Left lung (tissue), 10 donors: ENCODE data around the gene TRIM7. TPM values are rescaled to one million over a fixed set of nuclear protein-coding genes. Genes with fewer than 3 reads are reported as not detected.
A peak's percentile ranks its signal among the peaks of the same experiment; 100 is the strongest.
"Not testable (repeated sequence)": the region's sequence is repeated elsewhere in the genome, so short reads cannot be mapped to it uniquely, and the experiment has no call there.

Experiments used
- ATAC-seq: fragments of 200-7000 bp; cut with Tn5 transposase; one replicate; pipeline ENCODE4 v1.9.1; 2020; ENCODE audit warnings: moderate library complexity
- DNase-seq, 4 donors: peaks; one replicate each; pipeline ENCODE4 v3.0.0-alpha.2; 2013 to 2020
- H3K27ac ChIP-seq, 2 donors: fragments of 200-600 bp; sonication (generic) in 1 of 2; one replicate each; pipeline versions ENCODE4 v1.5.0 to v1.8.0; 2020 to 2021
- H3K27me3 ChIP-seq, 2 donors: fragments of 200-600 bp; sonication (generic) in 1 of 2; one replicate each; pipeline versions ENCODE4 v1.5.0 to v1.8.0; 2020 to 2021
- H3K36me3 ChIP-seq, 2 donors: fragments of 200-600 bp; sonication (generic) in 1 of 2; one replicate each; pipeline versions ENCODE4 v1.5.0 to v1.8.0; 2020 to 2021
- H3K4me1 ChIP-seq, 2 donors: fragments of 200-600 bp; one replicate each; pipeline ENCODE4 v1.8.0; 2021
- H3K4me3 ChIP-seq, 2 donors: fragments of 200-600 bp; sonication (generic) in 1 of 2; one replicate each; pipeline versions ENCODE4 v1.5.0 to v1.8.0; 2020 to 2021; ENCODE audit warnings: mild to moderate bottlenecking in 1 of 2
- H3K9me3 ChIP-seq, 2 donors: fragments of 200-600 bp; sonication (generic) in 1 of 2; one replicate each; pipeline versions ENCODE4 v1.5.0 to v1.8.0; 2020 to 2021
- intact Hi-C, 2 donors: fragments of 100-400 bp; cut with DNase I; formaldehyde crosslinking; loops; one replicate each; pipeline versions ENCODE4 v1.11.2 to v1.14.2; 2022
- polyA plus RNA-seq, 6 donors: library from polyadenylated mRNA; unstranded; fragments of 120-200 nt; gene quantifications; one replicate each; pipeline ENCODE4 v1.2.1, GENCODE V29; 2013; ENCODE audit not compliant: insufficient read length in 6 of 6
- total RNA-seq, 2 donors: library from RNA; stranded (reverse); fragmentation: NEBNext Ultra II Directional; extraction: Animal tissue kit (Norgen Biotek cat#: 25700); gene quantifications; one replicate each; pipeline ENCODE4 v1.2.1, GENCODE V29; 2021
- TF ChIP-seq, protein P1 (sequence below), 2 donors: fragments of 200-600 bp; sonication (generic) in 1 of 2; IDR thresholded peaks; one replicate each; pipeline versions ENCODE4 v1.5.0 to v1.8.0; 2021; ENCODE audit warnings: antibody characterized with exemption in 2 of 2
- donor health status: DM: no; HTN: yes; CAD: no.
- donor health status: DM: no; HTN: no; CAD: no.

Gene TRIM7
- total and polyA plus RNA-seq, 8 donors = 0.30 to 5.7 (median 0.39) TPM

DNA sequence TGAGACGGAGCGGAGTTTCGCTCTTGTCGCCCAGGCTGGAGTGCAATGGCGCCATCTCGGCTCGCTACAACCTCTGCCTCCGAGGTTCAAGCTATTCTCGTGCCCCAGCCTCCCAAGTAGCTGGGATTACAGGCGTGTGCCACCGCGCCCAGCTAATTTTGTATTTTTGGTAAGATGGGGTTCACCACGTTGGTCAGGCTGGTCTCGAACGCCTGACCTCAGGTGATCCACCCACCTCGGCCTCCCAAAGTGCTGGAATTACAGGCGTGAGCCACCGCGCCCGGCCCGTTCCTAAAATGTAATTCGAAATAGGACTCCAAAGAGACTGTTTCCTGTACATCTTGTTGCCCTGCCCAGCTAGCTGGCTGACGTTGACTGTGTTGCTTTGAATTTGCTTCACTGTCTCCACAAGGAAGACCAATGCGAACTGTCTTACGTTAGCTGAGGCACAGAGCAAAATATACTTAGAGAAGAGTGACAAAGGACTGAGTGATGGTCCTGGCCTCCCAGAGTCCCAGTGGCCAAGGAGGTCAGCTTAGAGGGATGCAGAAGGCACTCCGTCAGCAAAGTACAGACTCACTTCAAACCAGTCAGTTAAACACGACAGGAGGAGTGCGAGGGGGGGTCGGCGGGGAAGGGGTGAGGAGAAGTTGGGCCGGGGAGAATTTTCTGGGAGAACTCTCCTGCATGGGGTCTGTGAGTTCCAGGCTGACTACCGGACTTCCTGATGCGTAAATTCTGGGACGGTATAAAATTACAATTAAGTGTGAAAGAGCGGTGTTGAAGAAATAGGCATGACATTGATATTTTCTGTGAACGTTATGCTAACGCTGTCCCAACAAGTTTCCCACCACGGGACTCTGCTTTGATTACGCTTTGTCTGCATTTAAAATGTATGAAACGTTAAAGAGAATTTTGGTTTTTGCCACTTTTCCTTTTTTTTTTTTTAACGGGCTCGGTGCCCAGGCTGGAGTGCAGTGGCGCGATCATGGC, 11.3 kb upstream of the TRIM7 start:
- peaks cover 0 to 23% of the 10 kb centered on the region in 2 donors for H3K27me3 ChIP-seq
- H3K27ac ChIP-seq = no peak overlapping the region
- H3K4me3 ChIP-seq = peak overlapping the region; percentile 35 to 39
- no peak for DNase-seq
- no peaks in the 10 kb centered on the region for H3K9me3 ChIP-seq
- no peak for ATAC-seq
- H3K4me1 ChIP-seq = peaks cover 0 to 33% of the 10 kb centered on the region in 2 donors
- TF ChIP-seq, protein P1, sequence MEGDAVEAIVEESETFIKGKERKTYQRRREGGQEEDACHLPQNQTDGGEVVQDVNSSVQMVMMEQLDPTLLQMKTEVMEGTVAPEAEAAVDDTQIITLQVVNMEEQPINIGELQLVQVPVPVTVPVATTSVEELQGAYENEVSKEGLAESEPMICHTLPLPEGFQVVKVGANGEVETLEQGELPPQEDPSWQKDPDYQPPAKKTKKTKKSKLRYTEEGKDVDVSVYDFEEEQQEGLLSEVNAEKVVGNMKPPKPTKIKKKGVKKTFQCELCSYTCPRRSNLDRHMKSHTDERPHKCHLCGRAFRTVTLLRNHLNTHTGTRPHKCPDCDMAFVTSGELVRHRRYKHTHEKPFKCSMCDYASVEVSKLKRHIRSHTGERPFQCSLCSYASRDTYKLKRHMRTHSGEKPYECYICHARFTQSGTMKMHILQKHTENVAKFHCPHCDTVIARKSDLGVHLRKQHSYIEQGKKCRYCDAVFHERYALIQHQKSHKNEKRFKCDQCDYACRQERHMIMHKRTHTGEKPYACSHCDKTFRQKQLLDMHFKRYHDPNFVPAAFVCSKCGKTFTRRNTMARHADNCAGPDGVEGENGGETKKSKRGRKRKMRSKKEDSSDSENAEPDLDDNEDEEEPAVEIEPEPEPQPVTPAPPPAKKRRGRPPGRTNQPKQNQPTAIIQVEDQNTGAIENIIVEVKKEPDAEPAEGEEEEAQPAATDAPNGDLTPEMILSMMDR (IDR thresholded peaks at IDR 0.05) = no peak
- H3K36me3 ChIP-seq = no peaks in the 10 kb centered on the region
- intact Hi-C loops = no loop called here

- intact Hi-C loops, H3K4me3 ChIP-seq, H3K27ac ChIP-seq, H3K9me3 ChIP-seq, ATAC-seq, H3K36me3 ChIP-seq: not testable (repeated sequence)
- Histone ChIP-seq H3K27me3 (peaks cover 0 to 23% of the 10 kb centered on the region in 2 donors), H3K4me1 (peaks cover 0 to 33% of the 10 kb centered on the region in 2 donors)
- DNase-seq = peak in 1 of 4 donors; percentile 15
Observed at GRCh38 chr5:181214249-181214648, 9.3 kb upstream of the TRIM7 start.

- no peak overlapping the region for H3K27ac ChIP-seq
- no peak for ATAC-seq
Observed at GRCh38 chr5:181212934-181213333, 7.9 kb upstream of the TRIM7 start.

DNA sequence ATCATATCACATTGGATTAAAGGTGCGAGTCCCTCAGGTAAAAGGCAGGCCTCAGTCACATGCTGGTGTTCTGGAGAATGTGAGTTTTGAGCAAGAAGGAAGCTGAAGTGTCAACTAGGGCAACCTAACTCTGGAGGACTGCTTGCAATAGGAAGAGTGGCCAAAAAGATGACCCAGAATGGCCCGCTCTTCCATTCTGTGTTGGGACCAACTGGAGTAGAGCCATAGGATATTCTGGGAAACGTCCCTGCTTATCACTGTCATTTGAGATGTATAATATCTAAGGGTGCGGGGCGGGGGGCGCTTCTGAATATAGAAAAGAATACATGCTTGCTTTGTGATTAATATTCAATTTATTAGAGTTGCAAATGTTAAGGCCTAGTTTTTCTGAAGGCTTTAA, 7.1 kb upstream of the TRIM7 start:
- Histone ChIP-seq H3K9me3 (no peaks in the 10 kb centered on the region), H3K4me1 (peaks cover 0 to 19% of the 10 kb centered on the region in 2 donors), H3K4me3 (no peak overlapping the region), H3K27me3 (peaks cover 0 to 24% of the 10 kb centered on the region in 2 donors), H3K27ac (no peak overlapping the region), H3K36me3 (no peaks in the 10 kb centered on the region)
- DNase-seq = no peak
- TF ChIP-seq, protein P1 (IDR thresholded peaks at IDR 0.05) = no peak
- intact Hi-C loops = no loop called here
- ATAC-seq = no peak

More at GRCh38 chr5:181212934-181213333, 7.9 kb upstream of the TRIM7 start:
- H3K4me3 ChIP-seq = no peak overlapping the region
- no peak for DNase-seq
- peaks cover 0 to 24% of the 10 kb centered on the region in 2 donors for H3K27me3 ChIP-seq
- no peaks in the 10 kb centered on the region for H3K9me3 ChIP-seq
- TF ChIP-seq, protein P1 (IDR thresholded peaks at IDR 0.05) = no peak
- intact Hi-C loops = no loop called here
- H3K36me3 ChIP-seq = no peaks in the 10 kb centered on the region
- peaks cover 0 to 21% of the 10 kb centered on the region in 2 donors for H3K4me1 ChIP-seq

GRCh38 chr5:181211208-181211607, 6.2 kb upstream of the TRIM7 start:
- Histone ChIP-seq H3K36me3 (no peaks in the 10 kb centered on the region), H3K4me1 (peaks cover 4 to 19% of the 10 kb centered on the region in 2 donors), H3K9me3 (no peaks in the 10 kb centered on the region), H3K27ac (no peak overlapping the region), H3K27me3 (peaks cover 0 to 24% of the 10 kb centered on the region in 2 donors), H3K4me3 (no peak overlapping the region)
- no peak for ATAC-seq
- TF ChIP-seq, protein P1 (IDR thresholded peaks at IDR 0.05) = no peak
- DNase-seq = no peak
- intact Hi-C loops = no loop called here

DNA sequence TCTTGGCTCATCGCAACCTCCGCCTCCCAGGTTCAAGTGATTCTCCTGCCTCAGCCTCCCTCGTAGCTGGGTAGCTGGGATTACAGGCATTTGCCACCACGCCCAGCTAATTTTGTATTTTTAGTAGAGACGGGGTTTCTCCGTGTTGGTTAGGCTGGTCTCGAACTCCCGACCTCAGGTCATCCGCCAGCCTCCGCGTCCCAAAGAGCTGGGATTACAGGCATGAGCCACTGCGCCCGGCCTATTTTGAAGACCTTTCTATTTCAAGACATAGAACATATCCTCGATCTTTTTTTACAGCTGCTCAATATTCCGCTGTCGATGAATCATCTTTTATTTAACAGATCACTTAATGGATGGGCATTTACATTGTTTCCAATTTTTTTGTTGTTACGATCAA, 5.7 kb upstream of the TRIM7 start:
- H3K27me3 ChIP-seq = peaks cover 0 to 24% of the 10 kb centered on the region in 2 donors
- H3K36me3 ChIP-seq, ATAC-seq, H3K9me3 ChIP-seq, intact Hi-C loops, H3K27ac ChIP-seq, H3K4me3 ChIP-seq: not testable (repeated sequence)
- DNase-seq = peak in 1 of 4 donors; percentile 7
- H3K4me1 ChIP-seq = peaks cover 9 to 20% of the 10 kb centered on the region in 2 donors

- ATAC-seq, H3K27ac ChIP-seq, H3K4me3 ChIP-seq, H3K36me3 ChIP-seq, H3K9me3 ChIP-seq, intact Hi-C loops: not testable (repeated sequence)
- H3K4me1 ChIP-seq = peaks cover 9 to 26% of the 10 kb centered on the region in 2 donors
- H3K27me3 ChIP-seq = peaks cover 0 to 30% of the 10 kb centered on the region in 2 donors
- peak in 1 of 4 donors; percentile 7 for DNase-seq
Observed at GRCh38 chr5:181210148-181210547, 5.2 kb upstream of the TRIM7 start.

DNA sequence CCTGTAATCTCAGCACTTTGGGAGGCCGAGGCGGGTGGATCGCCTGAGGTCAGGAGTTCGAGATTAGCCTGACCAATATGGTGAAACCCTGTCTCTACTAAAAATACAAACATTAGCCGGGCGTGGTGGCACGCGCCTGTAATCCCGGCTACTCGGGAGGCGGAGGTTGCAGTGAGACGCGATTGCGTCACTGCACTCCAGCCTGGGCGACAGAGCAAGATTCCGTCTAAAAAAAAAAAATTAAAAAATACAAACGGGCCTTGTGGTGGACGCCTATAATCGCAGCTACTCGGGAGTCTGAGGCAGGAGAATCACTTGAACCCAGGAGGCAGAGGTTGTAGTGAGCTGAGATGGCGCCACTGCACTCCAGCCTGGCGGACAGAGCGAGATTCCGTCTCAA, 4.0 kb upstream of the TRIM7 start:
- H3K9me3 ChIP-seq, H3K36me3 ChIP-seq, H3K27ac ChIP-seq, intact Hi-C loops, ATAC-seq, H3K4me3 ChIP-seq: not testable (repeated sequence)
- peak in 1 of 4 donors; percentile 9 for DNase-seq
- Histone ChIP-seq H3K4me1 (peaks cover 13 to 37% of the 10 kb centered on the region in 2 donors), H3K27me3 (peaks cover 0 to 41% of the 10 kb centered on the region in 2 donors)
